BE2C (cell line): ENCODE results near the gene WDR70.
"Not testable (repeated sequence)": the region's sequence is repeated elsewhere in the genome, so short reads cannot be mapped to it uniquely, and the experiment has no call there.

ENCODE experiments used
- DNase-seq: peaks from one replicate; pipeline ENCODE4 v3.0.0-alpha.2; 2020
- H3K27me3 ChIP-seq: fragments of 250-450 bp; sonication (Bioruptor Pico); 2 replicates; pipeline ENCODE4 v1.5.1; 2020; ENCODE audit warnings: mild to moderate bottlenecking
- H3K36me3 ChIP-seq: fragments of 250-450 bp; sonication (Bioruptor Pico); 2 replicates; pipeline ENCODE4 v1.5.1; 2020; ENCODE audit warnings: mild to moderate bottlenecking
- H3K4me1 ChIP-seq: fragments of 250-450 bp; sonication (Bioruptor Pico); 2 replicates; pipeline ENCODE4 v1.5.1; 2020
- H3K4me3 ChIP-seq: 2 replicates; pipeline ENCODE4 v1.5.1; 2011; ENCODE audit warnings: low read depth, low read length
- H3K9me3 ChIP-seq: fragments of 250-450 bp; sonication (Bioruptor Pico); 2 replicates; pipeline ENCODE4 v1.5.1; 2020
- CTCF ChIP-seq: IDR thresholded peaks from 2 replicates; pipeline ENCODE4 v1.5.1; 2012; ENCODE audit warnings: mild to moderate bottlenecking, low read depth, low read length

The WDR70 gene

GRCh38 chr5:37514946-37515345 lies 135.8 kb downstream of the WDR70 start:
- H3K36me3 ChIP-seq: no peaks in the 10 kb centered on the region; the same call in 1 of the 2 replicates
- no peak for TF ChIP-seq CTCF
- no peaks in the 10 kb centered on the region for H3K9me3 ChIP-seq
- no peaks in the 10 kb centered on the region for H3K4me1 ChIP-seq
- no peaks in the 10 kb centered on the region for H3K27me3 ChIP-seq
- DNase-seq: no peak
- no peak overlapping the region for H3K4me3 ChIP-seq

GRCh38 chr5:37517686-37518085 lies 138.6 kb downstream of the WDR70 start:
- TF ChIP-seq CTCF: no peak
- no peaks in the 10 kb centered on the region for H3K9me3 ChIP-seq
- no peaks in the 10 kb centered on the region for H3K27me3 ChIP-seq
- H3K4me3 ChIP-seq: no peak overlapping the region
- H3K4me1 ChIP-seq: no peaks in the 10 kb centered on the region
- H3K36me3 ChIP-seq: no peaks in the 10 kb centered on the region; the same call in 1 of the 2 replicates
- DNase-seq: no peak

GRCh38 chr5:37518356-37518755 lies 139.2 kb downstream of the WDR70 start:
- H3K27me3 ChIP-seq, DNase-seq, H3K36me3 ChIP-seq, H3K9me3 ChIP-seq, H3K4me3 ChIP-seq, H3K4me1 ChIP-seq: not testable (repeated sequence)

- Histone ChIP-seq H3K9me3 (no peaks in the 10 kb centered on the region), H3K27me3 (no peaks in the 10 kb centered on the region), H3K4me1 (no peaks in the 10 kb centered on the region), H3K36me3 (no peaks in the 10 kb centered on the region; the same call in 1 of the 2 replicates), H3K4me3 (no peak overlapping the region)
- no peak for DNase-seq
- no peak for TF ChIP-seq CTCF
Measured at GRCh38 chr5:37519304-37519703, 140.2 kb downstream of the WDR70 start.

- no peaks in the 10 kb centered on the region for H3K4me1 ChIP-seq
- H3K9me3 ChIP-seq: no peaks in the 10 kb centered on the region
- no peak for DNase-seq
- no peaks in the 10 kb centered on the region; the same call in 1 of the 2 replicates for H3K36me3 ChIP-seq
- H3K27me3 ChIP-seq: no peaks in the 10 kb centered on the region
- no peak overlapping the region for H3K4me3 ChIP-seq
- no peak for TF ChIP-seq CTCF
Measured at GRCh38 chr5:37519807-37520206, 140.7 kb downstream of the WDR70 start.

- no peaks in the 10 kb centered on the region; the same call in 1 of the 2 replicates for H3K36me3 ChIP-seq
- no peak for DNase-seq
- H3K9me3 ChIP-seq: no peaks in the 10 kb centered on the region
- no peak overlapping the region for H3K4me3 ChIP-seq
- H3K4me1 ChIP-seq: no peaks in the 10 kb centered on the region
- no peak for TF ChIP-seq CTCF
- H3K27me3 ChIP-seq: no peaks in the 10 kb centered on the region
Measured at GRCh38 chr5:37520811-37521210, 141.7 kb downstream of the WDR70 start.
